ENCODE measurements around the gene UFD1. TPM values are rescaled to one million over a fixed set of nuclear protein-coding genes. Genes with fewer than 3 reads are reported as not detected.

Gene UFD1
- total and polyA plus RNA-seq, 2 of the 13 experiments (the other 11 are each of a cell fraction or from before 2014, with no cell fraction given) = 47.9 to 51.1 TPM

GRCh38 chr22:19518635-19519034, 39.6 kb upstream of the UFD1 start:
- H3K27ac ChIP-seq (ENCODE audit: extremely low read length, insufficient read depth, low read length) = no peak overlapping the region
- TF ChIP-seq SRSF1 (optimal IDR thresholded peaks at IDR 0.05; ENCODE audit: low read depth, low read length) = no peak
- TF ChIP-seq ELF1 (CRISPR knock-in tag; IDR thresholded peaks at IDR 0.05) = no peak
- TF ChIP-seq IRF9 (CRISPR knock-in tag; IDR thresholded peaks at IDR 0.05; ENCODE audit: borderline replicate concordance) = no peak
- no peak for TF ChIP-seq IKZF4 (CRISPR knock-in tag; IDR thresholded peaks at IDR 0.05; ENCODE audit: borderline replicate concordance, low read depth, not compliant biosample characterization)
- no peak for TF ChIP-seq SUZ12 (IDR thresholded peaks at IDR 0.05; ENCODE audit: low read depth, low read length)
- no peak for TF ChIP-seq REPIN1 (CRISPR knock-in tag; IDR thresholded peaks at IDR 0.05; ENCODE audit: borderline replicate concordance, low read depth)
- TF ChIP-seq ERF (CRISPR knock-in tag; IDR thresholded peaks at IDR 0.05) = no peak
- TF ChIP-seq MAF1 (CRISPR knock-in tag; IDR thresholded peaks at IDR 0.05; ENCODE audit: borderline replicate concordance) = no peak
- no peak for TF ChIP-seq RBFOX2 (IDR thresholded peaks at IDR 0.05; ENCODE audit: low read depth, low read length)
- no peak for TF ChIP-seq ZFP82 (CRISPR knock-in tag; IDR thresholded peaks at IDR 0.05; ENCODE audit: borderline replicate concordance)
- no peak for TF ChIP-seq ZNF513 (CRISPR knock-in tag; conservative IDR thresholded peaks at IDR 0.05)
- no peak for TF ChIP-seq ZNF441 (CRISPR knock-in tag; IDR thresholded peaks at IDR 0.05; ENCODE audit: borderline replicate concordance)
- ChIA-PET POLR2A (no interaction called here), CTCF (ENCODE audit: low intra/inter-chr PET ratio, low total read pairs) (no interaction called here)
- H3K9me3 ChIP-seq (ENCODE audit: low read length) = no peaks in the 10 kb centered on the region
- no peak overlapping the region for H3K4me3 ChIP-seq (replicated peaks in 1 of 3; ENCODE audit: insufficient read depth in 1 of 3, low read depth in 2 of 3, low read length in 3 of 3)
- H3K27me3 ChIP-seq (ENCODE audit: control insufficient read depth in 1 of 2, insufficient read depth in 2 of 2, low read length in 2 of 2) = no peaks in the 10 kb centered on the region
- no peak overlapping the region for H2AFZ ChIP-seq (ENCODE audit: low read length)
- WGBS (ENCODE audit: low lambda C conversion rate) = 95% methylated on average over 10 of the region's 10 CpGs
- no peaks in the 10 kb centered on the region for H3K4me1 ChIP-seq (ENCODE audit: insufficient read depth, low read length)
- intact Hi-C loops (cut with micrococcal nuclease; ENCODE audit: unreplicated experiment) = no loop called here
- ATAC-seq = no peak
- in situ Hi-C loops (cut with HindIII; ENCODE audit: extremely low pct_ligation_motif_present, low pct_unique_long_range_greater_than_20kb) = no loop called here
- H3K36me3 ChIP-seq (replicated peaks in 1 of 2; ENCODE audit: control insufficient read depth in 1 of 2, insufficient read depth in 2 of 2, low read length in 2 of 2) = peaks cover 3 to 23% of the 10 kb centered on the region in 2 experiments; a peak in 3 of 5 replicates
- H4K20me1 ChIP-seq (ENCODE audit: insufficient read depth, low read length) = no peaks in the 10 kb centered on the region
- no peak overlapping the region for H3K4me2 ChIP-seq (ENCODE audit: low read depth, low read length)
- no TSS peak for BruUV-seq (replicated peaks)
- no peak for FAIRE-seq
- DNase-seq (ENCODE audit: low spot score) = no peak
- no peak overlapping the region for H3K9ac ChIP-seq (ENCODE audit: insufficient read depth, low read depth, low read length)
- no peaks in the 10 kb centered on the region for H3K79me2 ChIP-seq (ENCODE audit: insufficient read depth, low read length)

All from HepG2 (cell line).